Stimulated activated naive B cell treated with anti-CD40 and anti-IgM and Interleukin-4, amounts not matched to agents 10 μg/mL and 1 μg/mL and 100 μg/mL, for 72 hours (primary cell): ENCODE measurements around the gene CDRT4.

Experiments used
- ATAC-seq, 2 donors: fragments of 150-1000 bp; cut with Tn5 transposase; replicated peaks; 2 replicates each; pipeline ENCODE4 v1.10.0; 2021; ENCODE audit warnings: moderate library complexity in 1 of 2
- DNase-seq: peaks from one replicate; pipeline ENCODE4 v3.0.0; 2021
- H3K27ac Mint-ChIP-seq: one replicate; pipeline ENCODE4 v1.8.0; 2022; ENCODE audit warnings: mild to moderate bottlenecking, mixed read lengths
- H3K27me3 Mint-ChIP-seq, 2 donors: one replicate each; pipeline ENCODE4 v1.8.0; 2022; ENCODE audit warnings: mixed read lengths in 2 of 2
- H3K36me3 Mint-ChIP-seq, 2 donors: one replicate each; pipeline ENCODE4 v1.8.0; 2022; ENCODE audit warnings: mixed read lengths in 2 of 2, mild to moderate bottlenecking in 1 of 2
- H3K4me1 Mint-ChIP-seq, 2 donors: one replicate each; pipeline ENCODE4 v1.8.0; 2022; ENCODE audit warnings: mixed read lengths in 2 of 2, mild to moderate bottlenecking in 1 of 2
- H3K4me3 Mint-ChIP-seq, 2 donors: one replicate each; pipeline ENCODE4 v1.8.0; 2022; ENCODE audit warnings: mild to moderate bottlenecking in 2 of 2, mixed read lengths in 2 of 2, moderate library complexity in 1 of 2
- H3K9me3 Mint-ChIP-seq, 2 donors: one replicate each; pipeline ENCODE4 v1.8.0; 2022; ENCODE audit warnings: mixed read lengths in 2 of 2, mild to moderate bottlenecking in 1 of 2

The CDRT4 gene

DNA sequence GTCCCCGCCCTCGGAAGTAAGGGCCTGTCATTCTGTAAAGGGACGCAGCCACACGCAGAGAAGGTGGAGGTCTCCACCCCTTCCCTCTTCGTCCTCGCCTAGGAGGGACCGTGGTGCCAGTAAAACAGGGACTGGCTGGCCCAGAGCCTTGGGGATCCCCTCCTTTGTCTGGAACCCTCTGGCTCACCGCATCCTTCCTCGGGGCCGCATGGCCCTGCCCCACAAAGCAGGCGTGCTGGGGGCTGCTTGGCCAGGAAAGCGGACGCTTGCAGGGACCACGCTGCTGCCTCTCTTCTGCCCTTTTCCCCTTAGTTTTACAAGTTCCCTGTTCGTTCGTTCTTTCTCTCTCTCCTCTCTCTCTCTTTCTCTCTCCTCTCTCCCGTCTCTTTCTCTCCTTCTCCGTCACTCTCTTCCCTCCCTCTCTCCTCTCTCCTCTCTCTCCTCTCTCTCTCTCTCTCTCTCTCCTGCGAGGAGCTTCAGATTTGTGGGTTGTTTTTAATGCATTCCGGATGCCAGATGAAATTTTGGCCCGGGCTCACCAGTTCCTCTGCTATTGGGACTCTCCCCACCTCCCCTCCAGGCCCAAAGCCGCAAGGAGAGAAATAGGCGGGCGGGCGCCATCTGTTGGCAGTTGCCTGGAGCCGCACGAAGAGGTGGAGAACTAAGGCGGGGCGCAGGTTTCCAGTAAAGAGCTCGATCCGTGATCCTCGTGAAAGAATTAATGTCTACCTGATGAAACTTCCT lies 35.1 kb upstream of the CDRT4 start:
- DNase-seq = peak; percentile 76
- H3K27me3 Mint-ChIP-seq = no peaks in the 10 kb centered on the region
- peak; percentile 92 to 96 for ATAC-seq
- peaks cover 12 to 23% of the 10 kb centered on the region in 2 donors for H3K4me1 Mint-ChIP-seq
- H3K27ac Mint-ChIP-seq = peak overlapping the region; percentile 43
- no peaks in the 10 kb centered on the region for H3K9me3 Mint-ChIP-seq
- H3K4me3 Mint-ChIP-seq = peak overlapping the region; percentile 67 to 79
- peaks cover 20 to 38% of the 10 kb centered on the region in 2 donors for H3K36me3 Mint-ChIP-seq

DNA sequence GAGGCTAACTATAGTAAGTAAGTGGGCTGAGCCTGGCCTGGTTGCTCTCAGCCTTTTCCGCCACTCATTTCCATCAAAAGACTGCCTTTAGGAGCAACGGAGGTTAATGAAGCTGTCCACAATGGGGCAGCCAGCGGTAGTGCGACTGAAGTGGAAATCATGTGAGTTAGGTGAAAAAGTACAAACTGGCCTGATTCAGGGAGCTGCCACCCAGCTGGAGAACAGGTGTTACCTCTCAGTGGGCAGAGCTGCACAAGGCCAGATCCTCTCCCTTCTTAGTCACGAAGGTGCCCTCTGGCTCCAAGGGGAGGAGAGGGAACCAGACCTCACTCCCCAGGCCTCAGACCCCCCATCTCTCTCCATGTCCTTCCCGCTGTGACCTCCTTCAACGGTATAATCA lies 34.4 kb upstream of the CDRT4 start:
- ATAC-seq = no peak
- Mint-ChIP-seq H3K4me3 (no peak overlapping the region), H3K36me3 (peaks cover 14 to 39% of the 10 kb centered on the region in 2 donors), H3K9me3 (no peaks in the 10 kb centered on the region), H3K4me1 (peaks cover 12 to 23% of the 10 kb centered on the region in 2 donors), H3K27me3 (no peaks in the 10 kb centered on the region), H3K27ac (no peak overlapping the region)
- no peak for DNase-seq

DNA sequence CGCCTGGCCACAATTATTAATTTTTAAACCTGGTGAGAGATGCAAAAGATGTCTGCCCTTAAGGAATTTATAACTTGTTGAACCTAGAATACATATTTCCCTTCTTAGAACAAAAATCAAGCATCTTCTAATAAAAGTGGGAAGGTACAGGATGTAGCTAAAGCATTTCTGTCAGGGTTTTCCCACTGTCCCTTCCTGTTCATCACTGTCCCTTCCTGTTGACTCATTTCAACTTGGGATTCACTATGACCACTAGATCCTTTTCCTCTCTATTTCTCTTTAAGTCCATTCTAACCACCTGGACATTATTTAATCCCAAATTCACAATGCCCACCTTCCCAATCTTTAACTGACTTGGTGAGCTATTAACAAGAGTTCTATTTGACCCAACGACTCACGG lies 33.9 kb upstream of the CDRT4 start:
- Mint-ChIP-seq H3K36me3 (peaks cover 11 to 36% of the 10 kb centered on the region in 2 donors), H3K27me3 (no peaks in the 10 kb centered on the region), H3K4me3 (no peak overlapping the region), H3K27ac (no peak overlapping the region), H3K9me3 (no peaks in the 10 kb centered on the region), H3K4me1 (peaks cover 12 to 23% of the 10 kb centered on the region in 2 donors)
- ATAC-seq (no peak), DNase-seq (no peak)

DNA sequence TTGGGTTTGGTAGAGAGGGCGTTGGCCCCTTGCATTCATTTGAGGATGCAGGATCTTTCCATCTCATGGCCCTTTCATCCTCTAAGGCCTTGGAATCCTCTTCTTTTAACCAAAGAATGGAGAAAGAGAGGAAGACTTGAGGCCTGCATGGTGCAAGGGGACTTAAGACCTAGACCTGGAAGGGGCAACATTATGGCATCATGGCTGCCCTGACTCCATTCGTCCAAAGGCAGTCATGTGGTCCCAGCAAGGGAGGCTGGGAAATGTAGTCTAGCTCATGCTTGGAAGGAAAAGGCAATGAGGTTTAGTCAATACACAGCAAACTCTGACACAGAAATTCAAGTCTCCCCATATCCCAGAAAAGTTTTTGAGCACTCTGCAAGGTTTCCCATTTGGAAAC lies 30.7 kb upstream of the CDRT4 start:
- Mint-ChIP-seq H3K27me3 (no peaks in the 10 kb centered on the region), H3K36me3 (peaks cover 16 to 43% of the 10 kb centered on the region in 2 donors), H3K9me3 (no peaks in the 10 kb centered on the region), H3K4me1 (peaks cover 6 to 9% of the 10 kb centered on the region in 2 donors), H3K27ac (no peak overlapping the region), H3K4me3 (no peak overlapping the region)
- DNase-seq (no peak), ATAC-seq (peak; percentile 42 to 44)

DNA sequence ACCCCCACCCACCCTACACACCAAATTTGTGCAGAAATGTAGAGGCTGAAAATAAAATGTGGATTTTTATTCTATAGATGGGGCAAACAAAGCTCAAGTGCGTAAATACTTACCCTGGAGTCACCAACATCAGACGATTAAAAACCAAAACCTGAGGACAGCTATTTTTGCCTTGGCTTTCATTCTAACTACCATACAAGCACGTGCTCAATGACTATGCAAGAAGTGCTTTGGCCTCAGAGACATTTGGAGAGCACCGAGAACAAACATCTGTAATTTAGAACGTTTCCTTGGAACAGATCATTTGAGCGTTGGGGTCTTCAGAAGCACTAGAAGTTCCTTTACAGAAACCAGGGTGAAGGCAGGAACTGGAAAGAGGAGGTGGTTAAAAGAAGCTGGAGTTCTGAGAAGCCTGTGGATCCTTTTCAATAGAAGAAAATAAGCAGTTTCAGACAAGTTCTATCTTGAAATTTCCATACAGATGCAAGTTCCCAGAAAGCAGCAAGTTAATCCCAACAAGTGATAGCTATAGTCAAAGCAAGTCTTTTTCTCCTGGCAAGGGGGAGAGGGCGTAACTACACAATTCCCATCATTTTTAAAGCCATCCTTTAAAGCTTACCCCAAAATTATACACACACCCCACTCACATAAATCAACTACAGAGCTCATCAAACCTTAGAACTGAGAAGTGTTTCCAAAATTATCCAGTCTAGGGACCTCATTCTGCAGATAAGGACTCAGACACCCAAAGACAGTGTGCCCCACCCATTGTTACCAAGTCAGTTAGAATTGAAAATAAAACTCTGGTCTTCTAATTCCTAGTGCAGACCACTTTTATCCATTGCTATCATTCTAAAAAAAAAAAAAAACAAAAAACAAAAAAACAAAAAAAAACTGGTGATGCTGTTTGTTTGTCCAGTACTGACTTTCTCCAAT lies 29.6 kb upstream of the CDRT4 start:
- Mint-ChIP-seq H3K27ac (no peak overlapping the region), H3K27me3 (no peaks in the 10 kb centered on the region), H3K36me3 (peaks cover 15 to 43% of the 10 kb centered on the region in 2 donors), H3K9me3 (no peaks in the 10 kb centered on the region), H3K4me3 (no peak overlapping the region), H3K4me1 (no peaks in the 10 kb centered on the region)
- DNase-seq (no peak), ATAC-seq (no peak)

DNA sequence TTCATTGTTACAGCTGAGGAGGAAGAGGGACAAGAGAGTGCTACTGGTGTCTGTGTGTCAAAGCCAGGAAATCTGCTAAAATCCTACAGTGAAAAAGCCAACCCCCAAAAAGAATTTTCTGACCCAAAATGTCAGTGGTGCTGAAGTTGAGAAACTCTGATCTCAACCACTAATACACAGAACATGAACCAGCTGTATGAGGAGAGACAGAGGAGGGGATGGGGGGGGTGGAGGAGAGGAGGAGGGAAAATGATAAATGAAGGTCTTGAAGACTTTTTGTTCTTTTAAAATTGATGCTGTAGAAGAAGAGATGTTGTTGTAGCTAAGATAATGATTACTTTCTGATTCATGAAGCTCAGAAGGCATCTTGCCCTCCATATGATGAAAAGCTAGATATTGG lies 27.4 kb upstream of the CDRT4 start:
- ATAC-seq (no peak), DNase-seq (no peak)
- Mint-ChIP-seq H3K36me3 (peaks cover 10 to 40% of the 10 kb centered on the region in 2 donors), H3K27me3 (no peaks in the 10 kb centered on the region), H3K4me3 (no peak overlapping the region), H3K27ac (no peak overlapping the region), H3K9me3 (no peaks in the 10 kb centered on the region), H3K4me1 (peaks cover 0 to 2% of the 10 kb centered on the region in 2 donors)

DNA sequence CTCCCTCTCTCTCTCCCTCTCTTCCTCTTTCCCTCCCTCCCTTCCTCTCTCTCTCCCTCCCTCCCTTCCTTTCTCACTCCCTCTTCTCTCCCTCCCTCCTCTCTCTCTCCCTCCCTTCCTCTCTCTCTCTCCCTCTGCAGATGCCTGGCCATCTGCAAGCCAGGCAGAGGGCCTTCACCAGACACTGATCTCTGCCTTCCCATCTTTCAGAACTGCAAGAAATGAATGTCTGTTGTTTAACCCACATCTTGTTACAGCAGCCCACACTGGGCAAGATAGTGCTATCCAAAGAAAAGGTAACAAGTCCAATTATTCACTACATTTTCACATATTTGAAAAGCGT lies 26.2 kb upstream of the CDRT4 start:
- H3K27me3 Mint-ChIP-seq = no peaks in the 10 kb centered on the region
- no peak overlapping the region for H3K4me3 Mint-ChIP-seq
- peaks cover 0 to 2% of the 10 kb centered on the region in 2 donors for H3K4me1 Mint-ChIP-seq
- H3K9me3 Mint-ChIP-seq = no peaks in the 10 kb centered on the region
- no peak overlapping the region for H3K27ac Mint-ChIP-seq
- DNase-seq (no peak), ATAC-seq (no peak)
- H3K36me3 Mint-ChIP-seq = peaks cover 8 to 36% of the 10 kb centered on the region in 2 donors

DNA sequence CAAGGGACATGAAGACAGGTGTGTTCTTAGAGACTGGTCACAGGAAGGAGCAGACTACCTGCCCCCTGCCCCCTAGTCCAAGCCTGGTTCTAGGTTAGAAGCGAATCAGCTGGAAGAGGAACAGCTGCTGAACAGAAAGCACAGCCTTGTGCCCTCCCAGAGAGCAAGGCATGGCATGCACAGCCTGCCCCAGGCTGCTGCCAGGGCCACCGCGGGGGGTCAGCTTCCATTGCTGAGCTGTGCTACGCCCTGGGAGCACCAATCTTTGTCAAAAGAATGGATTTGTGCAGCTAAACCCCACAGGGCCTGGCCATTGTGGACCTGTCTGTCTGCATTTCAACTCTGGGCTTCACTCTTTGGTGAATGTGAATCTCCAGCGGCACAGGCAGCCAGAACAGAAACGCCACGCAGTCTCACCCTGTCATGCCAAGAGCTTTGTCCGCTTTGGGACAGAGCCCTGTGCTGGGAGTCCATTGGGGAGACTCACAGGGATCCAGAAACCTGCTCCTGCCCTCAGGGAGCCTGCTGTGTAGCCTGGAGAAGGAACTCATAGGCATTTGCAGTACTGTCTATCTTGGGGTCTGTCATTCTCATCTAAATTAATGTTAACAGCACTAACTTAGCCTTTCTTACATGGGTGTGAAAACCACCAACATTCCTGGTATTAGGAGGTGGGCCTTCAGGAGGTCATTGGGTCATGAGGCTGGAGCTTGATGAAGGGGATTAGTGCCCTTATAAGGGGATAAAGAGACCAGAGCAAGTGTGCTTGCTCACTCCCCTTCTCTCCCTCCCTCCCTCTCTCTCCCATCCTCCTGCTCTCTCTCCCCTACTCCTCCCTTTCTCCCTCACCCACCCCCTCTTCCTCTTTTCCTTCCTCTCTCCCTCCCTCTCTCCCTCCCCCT lies 25.6 kb upstream of the CDRT4 start:
- no peak overlapping the region for H3K4me3 Mint-ChIP-seq
- peaks cover 0 to 2% of the 10 kb centered on the region in 2 donors for H3K4me1 Mint-ChIP-seq
- ATAC-seq = no peak

DNA sequence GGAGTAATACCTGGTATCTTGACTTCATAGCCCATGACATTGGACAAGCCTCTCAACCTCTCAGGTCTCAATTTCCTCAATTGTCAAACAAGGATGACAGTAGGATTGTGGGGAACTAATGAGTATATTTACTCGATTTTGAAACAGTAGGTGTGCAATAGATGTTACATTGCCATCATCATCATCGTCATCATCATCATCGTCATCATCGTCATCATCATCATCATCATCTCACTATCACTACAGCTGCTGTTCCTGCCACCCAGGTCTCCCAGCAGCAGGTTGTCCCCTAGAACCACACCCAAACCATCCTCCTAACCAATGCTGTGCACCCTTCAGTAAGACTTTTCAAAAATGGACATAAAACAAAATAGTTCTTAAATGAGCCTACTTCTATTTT lies 24.8 kb upstream of the CDRT4 start:
- H3K27ac Mint-ChIP-seq = no peak overlapping the region
- H3K4me3 Mint-ChIP-seq = no peak overlapping the region
- H3K36me3 Mint-ChIP-seq = peaks cover 15 to 38% of the 10 kb centered on the region in 2 donors
- no peaks in the 10 kb centered on the region for H3K27me3 Mint-ChIP-seq
- H3K9me3 Mint-ChIP-seq = no peaks in the 10 kb centered on the region
- DNase-seq (no peak), ATAC-seq (no peak)
- H3K4me1 Mint-ChIP-seq = peaks cover 0 to 2% of the 10 kb centered on the region in 2 donors

More for the DNA sequence above, 25.6 kb upstream of the CDRT4 start:
- peaks cover 11 to 36% of the 10 kb centered on the region in 2 donors for H3K36me3 Mint-ChIP-seq
- H3K27me3 Mint-ChIP-seq = no peaks in the 10 kb centered on the region
- DNase-seq = no peak
- no peaks in the 10 kb centered on the region for H3K9me3 Mint-ChIP-seq
- no peak overlapping the region for H3K27ac Mint-ChIP-seq

DNA sequence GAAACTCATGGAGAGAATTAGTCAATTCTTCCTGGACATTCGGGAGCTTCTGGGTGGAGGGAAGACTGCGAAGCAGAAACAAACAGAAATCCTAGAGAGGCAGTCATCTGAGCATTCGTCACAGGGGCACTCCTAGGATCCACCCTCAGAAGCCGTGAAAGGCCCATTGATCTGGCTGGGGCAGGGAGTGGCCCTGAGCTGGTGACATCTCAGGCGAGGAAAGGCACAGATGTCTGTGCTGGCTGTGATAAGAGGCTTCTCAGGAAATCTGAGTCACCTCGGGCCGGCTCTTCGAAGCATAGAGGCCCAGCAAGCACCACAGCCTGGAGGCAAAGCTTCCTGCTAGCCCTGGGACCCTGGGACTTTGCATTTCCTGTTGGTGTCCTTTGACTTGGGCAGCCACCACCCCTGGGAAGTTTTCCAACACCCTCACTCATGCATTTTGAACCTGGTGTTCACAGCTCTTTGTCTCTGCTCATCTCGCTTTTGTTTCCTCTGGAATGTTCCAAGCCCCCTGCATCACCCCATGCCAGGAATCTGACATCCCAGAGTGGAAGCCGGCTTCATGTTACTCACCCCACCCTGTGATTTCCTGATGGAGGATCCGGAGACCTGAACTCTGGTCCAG lies 23.3 kb upstream of the CDRT4 start:
- peak; percentile 6 for DNase-seq
- Mint-ChIP-seq H3K9me3 (no peaks in the 10 kb centered on the region), H3K36me3 (peaks cover 15 to 31% of the 10 kb centered on the region in 2 donors), H3K27ac (peak overlapping the region; percentile 77), H3K27me3 (no peaks in the 10 kb centered on the region), H3K4me3 (no peak overlapping the region), H3K4me1 (peaks cover 0 to 2% of the 10 kb centered on the region in 2 donors)
- peak; percentile 87 to 90 for ATAC-seq

DNA sequence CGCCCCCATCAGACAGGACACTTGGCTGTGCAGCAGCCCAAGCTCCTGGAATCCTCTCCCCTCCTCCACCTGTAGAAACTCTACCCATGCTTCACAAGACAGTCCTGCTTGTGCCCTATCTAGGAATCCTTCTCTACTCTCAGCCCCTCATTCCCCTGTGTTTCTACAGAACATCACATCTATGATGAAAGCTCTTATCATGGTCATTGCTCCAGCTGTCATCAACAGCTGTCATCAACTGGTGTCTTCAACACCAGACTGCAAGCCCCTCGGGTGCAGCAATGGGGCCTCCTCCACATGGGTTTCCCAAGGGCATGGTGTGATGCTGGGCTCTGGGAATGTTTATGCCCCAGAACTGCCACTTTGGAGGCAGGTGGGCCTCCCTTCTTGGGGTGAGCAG lies 21.1 kb upstream of the CDRT4 start:
- H3K4me1 Mint-ChIP-seq = peaks cover 0 to 2% of the 10 kb centered on the region in 2 donors
- H3K4me3 Mint-ChIP-seq = no peak overlapping the region
- no peaks in the 10 kb centered on the region for H3K9me3 Mint-ChIP-seq
- ATAC-seq = no peak
- no peaks in the 10 kb centered on the region for H3K27me3 Mint-ChIP-seq
- no peak for DNase-seq
- H3K27ac Mint-ChIP-seq = no peak overlapping the region
- H3K36me3 Mint-ChIP-seq = peaks cover 9 to 24% of the 10 kb centered on the region in 2 donors

DNA sequence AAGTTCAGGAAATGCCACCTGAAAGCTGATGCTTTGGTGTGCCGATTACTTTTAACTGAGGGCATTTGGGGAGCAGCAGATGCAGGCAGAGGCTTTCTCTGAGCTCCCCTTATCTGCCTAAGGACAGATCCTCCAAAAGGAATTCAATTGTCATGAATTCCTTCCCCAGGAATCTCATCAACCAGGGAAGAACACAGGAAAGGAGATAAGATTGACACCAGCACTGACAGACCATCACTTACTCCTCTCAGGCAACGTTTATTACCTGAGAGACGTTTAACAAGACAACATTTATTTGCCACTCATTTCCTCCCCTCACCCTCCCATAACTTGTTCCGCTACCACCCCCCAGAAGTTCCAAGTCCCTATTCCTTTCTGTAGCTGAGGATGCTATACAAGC lies 17.6 kb upstream of the CDRT4 start:
- Mint-ChIP-seq H3K9me3 (no peaks in the 10 kb centered on the region), H3K4me1 (no peaks in the 10 kb centered on the region), H3K4me3 (no peak overlapping the region), H3K36me3 (peaks cover 7 to 19% of the 10 kb centered on the region in 2 donors), H3K27me3 (no peaks in the 10 kb centered on the region), H3K27ac (no peak overlapping the region)
- ATAC-seq = no peak
- DNase-seq = no peak

DNA sequence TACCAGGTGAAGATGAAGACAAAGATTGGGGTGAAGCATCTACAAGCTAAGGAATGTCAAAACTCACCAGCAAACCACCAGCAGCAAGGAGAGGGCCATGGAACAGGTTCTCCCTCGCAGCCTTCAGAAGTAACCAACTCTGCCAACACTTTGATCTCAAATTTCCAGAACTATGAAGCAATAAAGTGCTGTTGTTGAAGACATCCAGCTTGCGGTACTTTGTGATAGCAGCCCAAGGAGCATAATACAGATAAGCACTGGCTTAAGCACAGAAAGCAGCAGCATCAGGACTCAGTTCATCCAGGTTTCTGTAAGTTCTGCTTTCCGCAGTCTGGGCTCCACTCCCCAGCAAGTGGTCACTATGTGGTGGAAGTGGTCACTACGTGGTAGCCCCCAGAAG lies 16.0 kb upstream of the CDRT4 start:
- no peaks in the 10 kb centered on the region for H3K4me1 Mint-ChIP-seq
- peaks cover 5 to 21% of the 10 kb centered on the region in 2 donors for H3K36me3 Mint-ChIP-seq
- DNase-seq (no peak), ATAC-seq (no peak)
- no peak overlapping the region for H3K27ac Mint-ChIP-seq
- H3K9me3 Mint-ChIP-seq = no peaks in the 10 kb centered on the region
- no peak overlapping the region for H3K4me3 Mint-ChIP-seq
- no peaks in the 10 kb centered on the region for H3K27me3 Mint-ChIP-seq

DNA sequence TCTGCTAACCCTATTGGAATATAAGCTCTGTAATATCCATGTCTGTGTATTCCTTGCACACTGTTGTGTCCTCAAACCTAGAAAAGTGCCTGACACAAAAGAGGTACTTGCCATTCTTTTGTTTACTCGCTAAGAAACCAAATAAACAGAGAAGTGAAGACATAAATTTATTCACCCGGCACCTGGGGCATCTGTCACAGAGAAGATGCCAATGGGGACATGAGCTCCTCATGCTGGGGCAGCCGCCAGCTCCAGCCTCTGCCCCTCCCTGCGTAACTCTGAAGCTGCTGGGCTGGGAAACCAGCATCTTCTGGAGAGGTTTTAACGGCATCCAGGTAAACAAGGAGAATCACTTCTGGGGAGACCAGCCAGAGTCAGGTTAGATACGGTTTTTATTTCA lies 15.1 kb upstream of the CDRT4 start:
- H3K9me3 Mint-ChIP-seq = no peaks in the 10 kb centered on the region
- no peak overlapping the region for H3K4me3 Mint-ChIP-seq
- H3K36me3 Mint-ChIP-seq = peaks cover 1 to 18% of the 10 kb centered on the region in 2 donors
- ATAC-seq (no peak), DNase-seq (no peak)
- H3K27ac Mint-ChIP-seq = no peak overlapping the region
- no peaks in the 10 kb centered on the region for H3K4me1 Mint-ChIP-seq
- no peaks in the 10 kb centered on the region for H3K27me3 Mint-ChIP-seq
